DMS53 (cell line): Measurements from ENCODE around the gene VANGL1.

Experiments used
- DNase-seq: peaks from one replicate; lab custom pipeline; 2025; lab: John Stamatoyannopoulos, UW

VANGL1 gene

DNA sequence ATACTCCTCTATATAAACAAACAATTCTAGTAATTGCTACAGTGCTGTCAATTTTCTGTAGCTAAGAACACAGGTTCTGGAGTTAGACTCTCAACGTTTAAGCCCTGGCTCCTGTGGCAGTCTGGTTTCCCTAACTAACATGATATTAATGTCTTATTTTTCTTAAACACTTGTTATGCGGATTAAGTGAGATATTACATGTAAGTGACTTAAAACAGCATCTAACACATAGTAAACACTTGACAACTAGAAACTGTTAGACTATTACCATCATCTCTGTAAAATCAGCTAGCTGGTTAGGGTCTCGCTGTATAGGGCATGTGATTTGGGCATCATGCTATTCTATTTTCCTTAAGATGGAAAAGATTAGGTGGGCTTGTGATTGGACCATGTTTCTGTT lies 2.3 kb downstream of the VANGL1 start:
- no peak for DNase-seq

DNA sequence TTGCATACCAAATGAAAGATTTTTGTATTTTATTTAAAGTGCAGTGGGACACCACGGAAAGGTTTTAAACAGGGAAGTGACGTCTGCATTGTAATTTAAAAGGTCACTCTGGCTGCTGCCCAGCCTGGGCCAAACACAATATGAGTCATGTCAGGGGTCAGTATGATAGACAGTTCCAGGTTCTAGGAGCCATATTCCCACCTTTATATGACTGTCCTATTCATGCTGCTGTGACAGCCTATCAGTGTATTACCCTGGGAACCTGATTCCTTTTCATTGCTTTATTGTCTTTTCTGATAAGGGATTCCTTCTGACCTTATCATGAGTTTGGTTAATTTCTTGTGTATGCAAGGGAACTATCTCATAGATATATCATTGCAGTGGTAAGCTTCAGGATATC lies 5.3 kb downstream of the VANGL1 start:
- no peak for DNase-seq

DNA sequence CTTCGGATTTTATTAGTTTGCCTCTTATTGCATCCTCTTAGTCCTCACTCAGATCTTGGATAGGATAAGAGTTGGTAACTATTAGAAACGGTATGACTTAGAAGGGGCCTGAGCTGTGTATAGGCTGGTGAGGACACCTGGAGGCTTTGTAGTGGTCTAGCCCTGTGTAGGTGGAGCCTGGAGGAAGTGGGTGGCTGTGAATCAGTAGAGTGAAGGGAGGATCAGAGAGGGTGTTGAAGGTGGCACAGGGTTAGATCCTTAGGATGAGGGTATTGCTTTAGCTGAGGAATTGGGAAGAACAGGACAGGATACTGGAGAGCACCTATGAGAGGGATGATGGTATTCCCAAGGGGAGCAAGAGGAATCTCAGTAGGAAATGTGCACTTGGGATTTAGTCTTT lies 5.7 kb downstream of the VANGL1 start:
- no peak for DNase-seq

DNA sequence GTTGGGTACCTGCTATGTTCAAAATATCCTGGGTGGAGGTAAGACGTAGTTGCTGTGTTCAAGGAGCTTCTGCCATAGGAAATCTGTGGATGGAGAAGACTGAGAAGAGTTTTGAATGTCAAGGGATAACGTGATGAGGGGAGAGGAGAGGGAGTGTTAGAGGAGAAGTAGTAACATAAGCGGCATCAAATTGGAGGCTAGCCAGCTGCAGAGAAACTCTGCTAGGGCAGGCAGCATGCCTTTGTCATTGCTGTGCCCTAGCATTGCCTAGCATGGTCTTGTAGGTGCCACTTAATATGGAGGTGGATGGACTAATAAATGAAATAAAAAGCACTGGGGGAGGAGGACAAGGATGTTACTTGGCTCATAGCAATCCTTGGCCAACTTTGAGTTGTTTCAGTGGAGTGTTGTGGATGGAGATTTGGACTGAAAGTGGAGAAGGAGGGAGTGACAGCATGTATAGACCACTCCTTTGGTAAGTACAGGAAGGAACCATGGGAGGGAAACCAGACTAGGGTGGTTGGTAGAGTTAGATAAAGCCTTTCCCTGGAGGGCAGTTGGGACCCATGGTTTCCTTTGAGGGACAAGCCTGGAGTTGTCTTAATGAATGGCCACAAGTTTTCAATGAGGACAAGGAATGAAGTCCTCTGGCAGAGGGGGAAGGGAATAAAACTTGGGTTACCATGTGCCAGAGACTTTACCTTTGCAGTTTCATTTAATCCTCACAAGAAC lies 6.3 kb downstream of the VANGL1 start:
- DNase-seq: no peak

DNA sequence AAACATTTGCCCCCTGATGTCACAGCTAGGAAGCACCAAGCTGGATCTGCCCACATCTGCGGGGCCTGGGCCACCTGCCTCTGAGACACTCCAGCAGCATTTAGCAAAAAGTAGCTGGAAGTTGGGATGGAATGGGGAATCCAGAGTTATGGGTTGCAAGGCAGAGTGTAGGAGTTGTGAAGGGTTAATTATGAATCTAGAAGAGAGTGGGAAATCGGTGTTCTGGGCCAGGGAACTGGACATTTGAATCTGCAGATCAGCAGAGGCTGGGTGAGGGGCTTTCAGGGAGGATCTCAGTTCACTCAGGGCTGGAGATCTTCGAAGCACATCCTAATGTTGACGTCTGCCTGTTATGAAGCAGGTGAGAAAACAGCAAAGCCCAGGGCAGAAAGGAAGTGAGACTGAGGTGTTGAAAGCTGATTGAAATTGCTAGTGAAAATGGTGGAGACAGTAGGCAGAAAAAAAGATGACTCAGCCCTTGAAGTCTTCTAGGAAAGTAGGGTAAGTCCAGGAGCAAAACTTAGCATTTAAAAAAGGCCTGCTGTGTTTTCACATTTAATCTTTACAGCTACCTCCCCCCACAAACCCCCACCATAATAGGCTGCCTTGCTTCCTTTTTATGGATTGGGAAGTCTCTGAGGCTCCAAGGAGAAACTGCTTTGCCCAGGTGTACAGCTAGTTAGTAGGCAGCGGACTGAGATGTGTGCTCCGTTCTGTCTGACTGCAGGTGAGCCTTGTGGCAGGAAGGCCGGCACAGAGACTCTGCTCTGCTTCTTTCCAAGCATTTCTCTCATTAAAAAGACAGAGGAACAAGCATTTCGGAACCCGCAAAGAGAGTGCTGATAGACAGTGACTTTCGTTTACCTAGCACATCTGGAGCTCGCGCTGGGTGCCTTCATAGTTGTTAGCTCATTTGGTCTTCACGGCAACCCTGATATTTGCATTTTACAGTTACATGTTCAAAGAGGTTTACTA lies 7.2 kb downstream of the VANGL1 start:
- DNase-seq: peak; percentile 17

DNA sequence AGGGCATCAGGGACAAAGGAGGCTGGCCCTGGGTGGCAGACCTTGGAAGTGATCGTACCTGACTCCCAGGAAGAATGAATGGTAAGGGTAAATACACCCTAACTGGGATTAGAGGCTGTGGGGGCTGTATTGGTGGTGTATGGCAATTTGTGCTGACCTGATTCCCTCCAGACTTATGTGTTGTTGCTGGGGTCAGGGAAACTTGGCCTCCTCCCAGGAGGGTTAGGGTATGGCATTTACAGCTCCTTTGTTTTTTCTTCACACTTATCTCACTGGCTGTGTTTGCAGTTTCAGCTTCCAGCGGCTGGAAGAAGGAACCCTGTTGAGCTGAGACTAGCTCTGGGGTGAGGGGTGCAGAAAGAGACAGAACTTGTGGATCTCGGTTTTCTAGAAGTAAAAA lies 8.2 kb downstream of the VANGL1 start:
- DNase-seq: no peak

DNA sequence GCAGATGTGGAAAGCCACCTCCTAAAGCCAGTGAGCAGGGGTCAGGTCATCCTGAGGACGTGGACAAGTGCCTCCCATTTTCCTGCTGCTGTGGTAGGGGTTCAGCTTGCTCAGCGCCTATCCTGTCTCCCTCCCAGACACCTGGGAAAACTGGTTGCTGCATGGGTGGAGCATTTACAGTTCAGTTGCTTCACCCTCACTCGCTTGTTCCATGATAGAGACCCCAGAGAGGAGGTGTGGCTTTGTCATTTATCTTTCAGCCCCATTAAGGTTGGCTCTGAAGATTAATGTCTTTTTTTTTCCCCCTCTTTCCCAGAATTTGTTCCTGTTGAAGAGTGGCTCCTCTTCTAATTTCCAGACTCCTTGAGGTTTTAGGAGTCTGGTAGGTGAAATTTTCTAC lies 9.2 kb downstream of the VANGL1 start:
- no peak for DNase-seq

DNA sequence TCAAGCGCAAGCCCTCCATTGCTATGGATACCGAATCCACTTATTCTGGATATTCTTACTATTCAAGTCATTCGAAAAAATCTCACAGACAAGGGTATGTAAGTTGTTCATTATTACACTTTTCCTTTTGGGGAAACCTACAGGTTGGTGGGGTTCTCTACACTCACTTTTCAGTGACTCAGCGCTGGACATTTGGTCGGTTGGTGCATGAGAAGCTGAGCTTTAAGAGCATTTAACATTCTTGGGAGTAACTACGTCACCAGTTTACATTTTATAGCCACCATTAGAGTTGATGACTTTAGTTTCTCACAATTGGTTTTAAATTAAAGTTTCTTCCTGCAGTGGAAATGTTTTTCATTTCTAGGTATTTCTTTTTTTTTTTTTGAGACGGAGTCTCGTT lies 9.6 kb downstream of the VANGL1 start:
- DNase-seq: no peak

DNA sequence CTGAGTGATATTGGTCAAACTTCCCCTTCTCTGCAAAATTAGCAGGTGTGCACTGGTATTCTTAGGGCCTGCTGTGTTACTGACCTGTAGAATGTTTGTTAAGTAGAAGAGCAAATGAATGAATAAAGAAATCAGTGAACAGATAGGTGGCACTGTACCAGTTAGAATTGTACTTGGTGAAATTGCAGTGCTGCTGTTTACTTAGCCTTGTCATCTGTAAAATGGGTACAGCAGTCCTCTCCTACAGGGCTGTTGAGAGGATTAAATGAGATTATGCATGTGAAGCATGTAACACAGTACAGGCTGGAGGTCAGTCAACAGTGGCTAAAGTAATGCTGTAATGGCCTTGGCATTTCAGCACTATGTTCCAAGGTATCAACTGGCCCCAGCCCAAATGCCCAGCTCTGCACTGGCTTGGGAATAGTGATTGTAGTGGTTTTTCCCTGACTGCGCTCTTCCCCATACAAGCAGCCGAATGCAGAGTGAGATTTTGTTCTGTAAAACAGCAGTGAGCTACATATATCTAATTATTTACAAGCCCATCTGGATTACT lies 10.5 kb downstream of the VANGL1 start:
- DNase-seq: no peak

DNA sequence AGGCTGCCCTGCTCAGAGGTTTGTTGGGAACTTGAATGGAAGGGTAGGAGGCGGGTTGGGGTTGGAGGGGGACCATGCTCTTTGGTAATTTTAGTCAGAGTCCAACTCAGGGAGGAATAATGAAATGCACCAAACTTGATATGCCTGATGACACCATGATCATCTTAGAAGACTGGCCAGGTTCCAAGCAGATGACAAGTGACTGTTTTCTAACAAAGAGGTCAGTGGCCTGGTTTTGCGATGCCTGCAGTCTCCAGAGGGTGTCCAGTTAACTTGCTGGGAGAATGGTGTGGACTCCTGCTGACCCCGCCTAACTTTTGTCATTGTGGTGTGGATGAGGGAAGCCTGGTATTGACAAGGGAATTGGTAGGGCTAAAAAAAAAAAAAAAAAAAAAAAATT lies 12.4 kb downstream of the VANGL1 start:
- no peak for DNase-seq

DNA sequence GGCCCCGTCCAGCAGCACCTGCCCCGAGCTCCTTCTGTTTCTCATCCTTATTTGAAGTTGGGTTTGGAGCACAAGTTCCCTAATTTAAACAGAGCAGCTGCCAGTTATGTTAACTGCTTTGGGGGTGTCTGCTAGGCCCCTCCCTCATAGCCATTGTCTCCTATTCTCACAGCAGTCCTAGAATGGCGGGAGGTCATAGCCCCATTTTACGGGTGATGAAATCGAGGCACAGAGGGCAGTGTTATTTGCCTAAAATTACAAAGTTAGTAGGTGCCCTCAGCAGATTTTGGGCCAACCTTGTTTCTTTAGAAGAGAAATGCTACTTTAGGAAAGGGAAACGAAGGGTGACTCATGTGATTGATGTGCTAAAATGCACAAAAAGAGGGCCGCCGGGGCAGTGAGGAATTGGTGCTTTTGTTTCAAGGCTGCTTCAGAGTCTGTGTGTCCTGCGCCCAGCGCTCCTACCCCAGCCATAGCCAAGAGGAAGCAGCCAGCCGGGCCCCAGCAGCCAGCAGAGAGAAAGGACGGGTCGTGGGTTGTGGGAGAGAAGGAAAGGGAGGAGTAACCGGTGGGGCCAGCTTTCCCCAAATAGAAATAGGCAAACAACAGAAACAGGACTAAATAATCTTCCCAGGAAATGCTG lies 13.0 kb downstream of the VANGL1 start:
- DNase-seq: no peak

DNA sequence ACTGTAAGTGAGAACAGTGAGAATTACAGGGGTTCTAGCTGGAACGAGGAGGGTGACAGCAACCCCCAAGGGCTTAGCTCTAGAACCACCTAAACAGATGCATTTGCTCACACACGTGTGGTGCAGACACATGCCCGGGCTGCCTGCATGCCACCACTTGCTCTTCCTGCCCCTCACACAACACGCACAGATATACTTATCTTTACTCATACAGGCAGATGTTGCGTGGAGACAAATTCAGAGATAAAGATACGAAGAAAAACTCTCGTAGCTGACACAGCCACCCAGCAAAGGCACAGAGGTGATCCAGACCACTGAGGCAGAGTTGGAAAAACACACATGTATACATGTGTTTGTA lies 13.5 kb downstream of the VANGL1 start:
- DNase-seq: no peak

DNA sequence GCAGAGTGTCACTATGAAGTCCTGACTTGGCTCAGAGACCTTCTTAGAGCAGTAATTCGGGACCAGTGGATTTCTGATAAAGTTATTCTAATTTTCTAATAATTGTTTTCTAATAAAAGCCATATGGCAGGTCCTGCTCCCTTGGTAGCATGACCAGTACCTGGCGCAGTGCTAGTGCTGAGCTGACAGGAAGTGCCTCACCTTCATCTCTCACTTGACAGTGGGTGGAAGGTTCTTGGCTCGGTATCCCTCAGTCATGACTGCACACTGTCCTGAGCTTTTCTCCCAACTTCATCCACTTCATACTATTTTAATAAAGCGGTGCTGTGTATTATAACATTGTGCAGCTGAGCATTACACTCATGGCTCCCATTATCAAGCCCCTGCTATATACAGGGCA lies 14.1 kb downstream of the VANGL1 start:
- no peak for DNase-seq

DNA sequence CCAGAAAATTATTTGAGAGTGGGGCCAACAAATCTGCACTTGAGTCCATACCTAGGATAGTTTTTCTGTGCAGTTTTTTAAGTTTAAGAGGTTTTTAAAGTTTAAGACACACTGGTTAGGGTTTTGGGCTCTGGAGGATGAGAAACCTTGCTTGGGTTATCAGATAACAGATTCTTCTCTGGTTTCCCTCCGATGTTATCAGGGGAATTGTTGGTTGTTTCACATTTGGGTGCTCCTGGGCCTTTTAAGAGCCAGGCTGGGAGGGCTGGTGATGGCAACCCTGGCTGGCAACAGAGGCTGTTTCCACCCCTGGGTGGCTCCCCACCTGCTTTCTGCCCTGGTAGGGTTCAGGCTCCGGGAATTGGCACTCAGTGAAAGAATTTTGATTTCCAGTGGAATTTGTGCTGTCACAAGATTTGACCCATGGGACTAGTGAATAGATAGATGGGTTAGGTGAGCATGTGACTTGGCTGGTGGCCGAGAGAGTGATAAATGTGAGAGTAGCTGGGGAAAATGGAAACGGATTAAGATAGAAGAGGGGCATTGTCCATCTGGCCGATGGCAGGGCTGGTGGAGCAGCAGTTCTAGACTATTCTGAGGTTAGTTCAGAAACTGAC lies 14.8 kb downstream of the VANGL1 start:
- DNase-seq: no peak

DNA sequence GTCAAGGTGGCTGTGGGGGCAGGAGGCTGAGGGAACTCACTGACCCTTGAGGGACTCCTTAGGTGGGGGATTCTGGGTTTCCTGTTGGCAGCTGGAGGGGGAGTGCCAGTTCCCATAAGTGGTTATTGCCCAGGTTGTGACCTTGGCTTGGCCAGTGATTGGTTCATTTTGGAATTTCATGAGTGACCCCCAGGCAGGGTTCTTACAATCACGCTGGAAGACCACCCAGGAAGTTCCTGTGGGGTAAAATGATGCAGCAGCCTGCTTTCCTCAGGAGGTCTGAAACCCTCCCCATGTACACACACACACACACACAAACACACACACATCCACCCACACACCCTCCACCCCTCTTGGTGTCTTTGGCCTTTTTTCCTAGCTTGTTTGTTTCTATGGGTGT lies 16.9 kb downstream of the VANGL1 start:
- no peak for DNase-seq

DNA sequence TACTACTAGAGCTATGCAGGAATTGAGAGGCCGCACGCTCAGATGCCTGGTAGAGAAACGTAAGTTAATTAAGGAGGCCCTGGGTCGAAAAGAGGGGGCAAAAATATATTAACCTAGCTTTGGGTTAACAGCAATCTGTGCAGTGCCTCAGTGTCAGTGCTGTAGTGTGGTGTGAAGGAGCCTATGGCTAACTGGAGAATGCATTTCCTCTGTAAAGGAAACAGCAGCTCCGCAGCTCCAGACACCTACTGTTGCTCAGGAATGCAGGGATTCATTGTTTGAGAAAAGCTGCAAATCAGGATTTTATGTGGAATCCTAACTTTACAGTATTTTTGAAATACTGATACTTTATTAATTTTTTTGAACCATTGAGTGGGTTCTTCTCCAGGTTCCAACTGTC lies 18.4 kb downstream of the VANGL1 start:
- no peak for DNase-seq

DNA sequence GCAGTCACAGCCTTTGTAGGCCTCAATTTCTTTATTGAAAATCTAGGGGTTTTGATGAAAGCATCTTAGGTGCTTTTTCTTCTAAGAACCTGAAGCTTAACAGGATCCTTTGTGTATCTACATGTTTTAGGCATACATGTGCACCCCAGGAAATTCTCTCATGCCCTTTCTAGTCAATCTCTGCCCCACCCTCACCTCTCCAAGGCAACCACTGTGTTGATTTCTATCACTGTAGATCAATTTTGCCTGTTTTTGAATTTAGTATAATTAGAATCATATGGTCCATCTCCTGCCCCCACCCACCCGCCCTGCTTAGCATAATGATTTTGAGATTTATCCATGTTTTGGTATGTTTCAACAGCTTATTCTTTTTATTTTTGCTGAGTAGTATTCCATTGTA lies 19.4 kb downstream of the VANGL1 start:
- no peak for DNase-seq

DNA sequence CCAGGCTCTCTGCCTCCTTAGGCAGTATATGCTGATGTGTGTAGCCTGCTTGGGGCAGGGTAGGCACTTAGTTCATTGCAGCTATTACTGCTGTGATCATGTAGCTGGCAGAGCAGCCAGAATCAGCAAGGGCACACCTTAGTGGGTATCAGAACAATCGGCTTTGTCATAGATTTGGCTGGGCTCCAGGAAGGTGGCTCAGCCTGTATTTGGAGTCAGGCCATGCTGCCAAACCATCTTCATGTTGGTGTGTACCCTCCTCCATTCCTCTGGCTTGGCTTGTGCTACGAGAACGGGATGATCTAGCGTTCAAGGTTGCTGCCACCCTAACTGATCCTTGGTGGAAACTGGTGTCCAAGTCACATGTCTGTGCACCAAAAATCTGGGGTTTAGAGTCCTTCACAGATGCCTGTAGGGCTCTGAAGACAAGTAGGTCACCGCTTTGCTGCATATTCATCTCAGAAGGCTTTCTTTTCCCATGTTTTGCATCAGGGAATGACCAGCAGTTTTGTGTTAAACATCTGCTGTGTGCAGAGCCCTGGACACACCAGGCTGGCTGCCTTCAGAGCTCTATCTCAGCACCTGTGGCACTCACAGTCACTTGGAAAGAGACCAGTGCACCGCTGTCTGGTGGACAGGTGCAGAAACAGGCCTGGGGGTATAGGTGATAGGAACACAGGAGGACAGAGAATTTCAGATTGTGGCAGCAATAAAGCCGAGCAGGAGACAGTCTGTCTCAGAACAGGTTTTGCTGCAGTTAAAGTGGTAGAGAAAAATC lies 23.7 kb downstream of the VANGL1 start:
- no peak for DNase-seq

DNA sequence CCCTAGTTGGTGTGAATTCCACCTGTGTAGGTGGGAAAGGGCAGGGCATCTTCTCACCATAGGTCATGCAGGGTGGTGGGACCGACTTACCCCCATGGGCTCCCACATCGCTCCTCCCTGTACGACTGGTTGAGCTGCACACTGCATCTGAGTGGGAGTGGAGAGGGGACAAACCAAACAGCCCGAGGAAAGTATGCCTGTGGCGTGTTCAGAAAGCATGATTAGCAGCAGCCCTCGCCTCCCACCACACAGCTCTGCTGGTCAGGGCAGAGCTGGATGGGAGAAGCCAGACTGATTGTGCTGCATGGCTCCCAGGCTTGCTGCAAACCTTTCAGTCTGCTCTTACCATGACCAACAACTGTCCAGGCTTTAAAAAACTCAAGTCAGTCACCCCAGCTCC lies 24.4 kb downstream of the VANGL1 start:
- no peak for DNase-seq

DNA sequence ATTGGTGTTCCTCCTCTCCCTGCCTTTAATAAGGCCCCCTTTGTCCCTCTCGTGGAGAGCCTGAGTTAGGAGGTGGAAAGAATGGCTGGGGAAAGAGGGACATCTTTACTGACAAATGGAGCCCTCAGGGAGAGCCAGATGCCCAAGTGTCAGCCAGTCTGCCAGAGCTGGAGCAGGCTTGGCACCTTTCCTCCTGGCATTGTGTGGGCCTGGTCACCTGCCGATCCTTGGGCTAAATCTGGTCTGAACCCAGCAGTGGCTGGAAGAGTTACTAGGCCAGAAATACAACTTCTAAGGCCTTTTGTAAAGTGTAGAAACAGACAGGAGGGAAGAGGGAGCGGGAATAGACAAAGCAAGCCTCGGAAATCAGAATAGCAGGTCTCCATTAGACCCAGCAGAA lies 24.9 kb downstream of the VANGL1 start:
- no peak for DNase-seq

DNA sequence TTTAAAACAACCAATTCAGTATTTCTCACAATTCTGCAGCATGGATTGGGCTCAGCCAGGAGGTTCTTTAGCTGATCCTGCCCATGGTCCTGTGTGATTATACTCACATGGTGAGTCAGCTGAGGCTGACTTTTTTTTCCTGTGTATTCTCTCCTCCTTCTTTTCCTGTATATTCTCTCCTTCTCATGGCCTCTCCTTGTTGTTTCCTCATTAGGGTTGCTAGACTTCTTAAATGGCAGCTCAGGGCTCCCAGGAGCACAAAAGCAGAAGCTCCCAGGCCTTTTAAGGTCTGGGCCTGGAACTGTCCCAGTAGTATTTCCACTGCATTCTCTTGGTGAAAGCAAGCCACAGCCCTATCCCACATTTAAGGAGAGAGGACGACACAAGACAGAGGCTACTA lies 26.8 kb downstream of the VANGL1 start:
- DNase-seq: peak; percentile 1
